Spleen (tissue), 7 donors: ENCODE measurements around the gene GKN2.

Experiments used
- POLR2A ChIP-seq, 3 donors: fragments of 450-650 bp; IDR thresholded peaks; one replicate each; pipeline ENCODE4 v1.5.1; 2017; ENCODE audit warnings: antibody characterized with exemption in 3 of 3, mild to moderate bottlenecking in 1 of 3
- TF ChIP-seq, protein P1 (sequence below), 11 experiments: fragments of 200-600 bp in 7 of 11; fragments of 450-650 bp in 4 of 11; sonication (generic) in 4 of 11; IDR thresholded peaks in 8 of 11; conservative IDR thresholded peaks in 3 of 11; 1 replicate in 7 of 11; 2 replicates in 4 of 11; pipeline versions ENCODE4 v1.4.0 to v1.8.0; 2016 to 2021; ENCODE audit warnings: antibody characterized with exemption in 11 of 11, inconsistent platforms in 4 of 11, mild to moderate bottlenecking in 1 of 11
- donor health status: DM: no; HTN: no; CAD: no; lungs with moderate emphysema.
- donor health status: DM: no; HTN: no; CAD: no.
- donor health status: DM: no; HTN: no; CAD: no.

DNA sequence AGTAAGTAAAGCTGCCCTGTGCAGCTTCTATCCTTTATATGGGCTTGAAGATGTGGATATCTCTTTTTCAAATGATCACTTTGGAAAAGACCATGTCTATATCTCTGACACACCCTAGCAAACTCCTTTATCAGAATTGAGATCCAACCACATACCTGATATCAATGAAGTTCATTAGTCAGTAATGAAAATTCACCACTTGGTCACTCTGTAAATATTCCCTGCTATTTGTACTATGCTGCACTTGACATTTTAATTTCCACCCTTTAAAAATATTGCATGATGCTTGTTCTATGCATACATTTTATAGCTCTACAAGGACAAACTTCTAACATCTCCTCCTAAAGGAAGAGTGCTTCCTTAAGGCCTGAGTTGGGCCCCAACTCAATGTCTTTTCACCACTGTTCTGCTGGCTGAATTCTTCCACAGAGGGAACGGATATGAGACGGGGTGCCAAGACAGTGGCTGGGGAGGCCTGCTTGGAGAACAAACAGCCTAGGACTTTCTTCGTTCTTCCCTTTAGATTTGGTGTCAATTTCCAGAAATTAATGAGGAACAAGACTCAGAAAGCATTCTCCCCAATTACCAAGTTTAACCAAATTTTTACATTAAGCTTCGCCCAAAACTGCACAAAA, at the start of gene GKN2:
- TF ChIP-seq, protein P1, sequence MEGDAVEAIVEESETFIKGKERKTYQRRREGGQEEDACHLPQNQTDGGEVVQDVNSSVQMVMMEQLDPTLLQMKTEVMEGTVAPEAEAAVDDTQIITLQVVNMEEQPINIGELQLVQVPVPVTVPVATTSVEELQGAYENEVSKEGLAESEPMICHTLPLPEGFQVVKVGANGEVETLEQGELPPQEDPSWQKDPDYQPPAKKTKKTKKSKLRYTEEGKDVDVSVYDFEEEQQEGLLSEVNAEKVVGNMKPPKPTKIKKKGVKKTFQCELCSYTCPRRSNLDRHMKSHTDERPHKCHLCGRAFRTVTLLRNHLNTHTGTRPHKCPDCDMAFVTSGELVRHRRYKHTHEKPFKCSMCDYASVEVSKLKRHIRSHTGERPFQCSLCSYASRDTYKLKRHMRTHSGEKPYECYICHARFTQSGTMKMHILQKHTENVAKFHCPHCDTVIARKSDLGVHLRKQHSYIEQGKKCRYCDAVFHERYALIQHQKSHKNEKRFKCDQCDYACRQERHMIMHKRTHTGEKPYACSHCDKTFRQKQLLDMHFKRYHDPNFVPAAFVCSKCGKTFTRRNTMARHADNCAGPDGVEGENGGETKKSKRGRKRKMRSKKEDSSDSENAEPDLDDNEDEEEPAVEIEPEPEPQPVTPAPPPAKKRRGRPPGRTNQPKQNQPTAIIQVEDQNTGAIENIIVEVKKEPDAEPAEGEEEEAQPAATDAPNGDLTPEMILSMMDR (IDR thresholded peaks at IDR 0.05 in 8 of 11, conservative IDR thresholded peaks at IDR 0.05 in 3 of 11), result no peak
- no peak for TF ChIP-seq POLR2A (IDR thresholded peaks at IDR 0.05)
